HG03457 (cell line): Measurements from ENCODE around the gene OSBPL2.

Source experiments
- ATAC-seq: cut with Tn5 transposase; IDR thresholded peaks from one replicate; pipeline ENCODE4 v1.9.1; 2021; ENCODE audit warnings: moderate number of reproducible peaks; ENCODE audit not compliant: unreplicated experiment

Gene OSBPL2

DNA sequence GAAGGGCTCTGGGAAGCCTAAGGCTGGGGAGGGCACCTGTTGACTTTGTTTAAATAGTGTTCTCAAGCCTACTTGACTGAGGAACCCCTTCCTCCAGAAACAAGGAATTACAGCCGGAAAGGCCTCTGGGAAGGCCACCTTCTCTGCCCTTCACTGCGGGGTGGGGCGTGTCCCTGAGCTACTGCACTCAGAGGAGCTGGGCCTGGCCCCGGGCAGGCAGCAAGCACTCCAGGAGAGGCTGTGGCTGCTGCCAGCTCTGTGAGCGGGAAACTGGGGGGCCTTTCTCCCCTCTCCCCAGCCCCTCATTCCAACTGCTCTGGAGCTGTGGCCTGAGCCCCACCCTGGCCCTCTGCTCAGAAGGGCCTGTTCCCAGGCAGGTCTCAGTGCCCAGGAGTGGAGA lies 4.0 kb upstream of the OSBPL2 start:
- no peak for ATAC-seq

DNA sequence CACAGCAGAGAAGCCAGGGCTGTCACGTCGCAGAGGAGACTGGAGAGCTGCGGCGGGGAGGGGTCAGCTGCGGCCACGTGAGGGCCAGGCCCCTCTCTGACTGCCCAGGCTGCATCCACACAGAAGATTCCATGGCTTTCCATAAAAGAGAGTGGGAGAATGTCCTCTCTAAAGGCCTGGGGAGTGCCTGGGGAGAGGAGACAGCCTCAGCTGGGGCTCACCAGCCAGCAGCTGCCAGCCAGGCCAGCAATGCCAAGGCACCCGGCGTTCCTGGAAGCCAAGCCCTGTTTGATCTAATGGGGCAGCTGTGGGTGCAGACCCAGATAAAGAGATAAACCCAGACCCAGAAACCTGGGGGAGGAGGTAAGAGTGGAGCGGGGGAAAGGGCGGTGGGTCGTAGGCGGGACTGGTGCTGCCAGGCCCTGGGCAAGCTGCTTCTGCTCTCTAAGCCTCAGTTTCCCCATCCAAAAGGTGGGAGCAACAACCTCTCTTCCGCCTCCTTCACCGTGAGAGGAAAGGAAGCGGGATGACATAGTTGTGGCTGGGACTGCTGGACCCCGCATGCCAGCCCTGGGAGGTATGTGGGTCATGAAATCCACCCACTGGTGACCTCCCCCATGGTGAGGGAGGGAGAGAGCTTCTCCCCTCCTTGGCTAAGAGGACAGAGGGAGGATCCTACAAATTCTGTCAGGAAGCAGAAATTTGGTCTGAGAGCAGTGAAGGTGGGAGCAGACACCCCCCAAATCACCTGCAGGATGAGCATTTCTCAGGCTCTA lies 3.1 kb upstream of the OSBPL2 start:
- ATAC-seq, result no peak

DNA sequence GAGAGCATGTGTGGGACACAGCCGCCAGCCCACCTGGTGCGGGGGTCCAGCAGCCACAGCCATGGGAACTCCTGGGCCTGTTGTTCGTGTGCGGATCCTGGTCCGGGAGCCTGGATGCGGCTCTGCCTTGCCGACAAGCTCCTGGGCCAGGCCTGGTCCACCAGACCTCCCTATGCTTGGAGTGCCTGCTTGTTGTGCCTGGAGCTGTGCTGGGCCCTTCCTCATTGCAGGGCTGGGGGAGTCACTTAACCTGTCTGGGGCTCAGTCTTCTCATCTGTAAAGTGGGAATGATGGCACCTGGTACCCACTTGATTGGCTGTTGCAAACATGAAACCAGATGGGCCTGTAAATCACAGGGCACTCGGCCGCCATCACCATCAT lies 2.6 kb upstream of the OSBPL2 start:
- ATAC-seq, result no peak

DNA sequence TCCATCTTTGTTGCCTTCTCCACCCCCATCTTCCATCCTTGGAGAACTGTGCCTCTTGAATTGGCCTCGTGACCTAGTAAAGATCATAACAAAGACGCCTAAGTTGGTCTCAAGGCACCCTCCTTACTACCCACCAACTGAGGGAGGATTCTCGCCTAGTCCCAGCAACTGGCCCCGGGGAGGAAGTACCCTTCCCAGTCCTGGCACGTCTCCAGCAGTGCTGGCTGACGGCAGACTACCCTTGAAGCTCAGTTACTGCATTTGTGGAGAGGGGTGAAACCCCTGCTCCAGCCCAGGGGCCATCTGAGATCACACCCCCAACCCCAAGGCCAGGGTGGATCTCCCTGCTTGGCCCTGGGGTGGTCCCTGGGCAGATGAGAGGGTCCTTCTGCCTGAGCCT lies 2.1 kb upstream of the OSBPL2 start:
- no peak for ATAC-seq

DNA sequence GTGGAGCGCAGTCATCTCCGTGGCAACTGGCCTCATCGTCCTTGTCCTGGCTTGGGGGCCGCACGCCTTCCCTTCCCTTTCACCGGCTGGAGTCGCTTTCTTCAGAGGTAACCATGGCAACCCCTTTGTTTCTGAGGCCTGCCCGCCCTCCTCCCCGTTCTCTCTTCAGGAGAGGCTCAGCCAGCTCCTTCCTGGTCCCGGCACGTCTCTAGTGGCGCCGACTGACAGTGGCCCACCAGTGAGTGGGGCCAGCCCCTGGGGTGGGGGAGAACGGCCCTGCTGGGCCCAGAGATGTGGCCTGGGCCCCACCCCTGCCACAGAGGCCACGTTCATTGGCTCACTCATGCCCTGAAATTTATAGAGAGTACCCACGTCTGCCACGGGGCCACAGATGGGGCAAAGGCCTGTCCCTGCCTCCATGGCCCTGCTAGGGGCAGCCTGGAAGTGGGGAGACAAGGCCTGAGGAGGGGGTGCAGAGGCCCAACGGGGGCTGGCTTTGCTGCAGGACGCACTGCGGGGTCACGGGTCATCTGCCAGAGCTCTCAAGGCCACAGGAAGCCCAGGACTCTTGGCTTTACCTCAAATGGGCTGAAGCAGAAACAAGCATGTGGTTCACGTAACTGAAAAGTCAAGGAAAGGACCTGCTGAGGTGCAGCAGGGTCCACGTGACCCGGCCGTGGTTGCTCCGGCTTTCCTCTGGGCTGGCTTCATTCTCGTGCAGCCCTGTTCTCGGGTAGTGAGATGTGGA lies 1.4 kb upstream of the OSBPL2 start:
- no peak for ATAC-seq

DNA sequence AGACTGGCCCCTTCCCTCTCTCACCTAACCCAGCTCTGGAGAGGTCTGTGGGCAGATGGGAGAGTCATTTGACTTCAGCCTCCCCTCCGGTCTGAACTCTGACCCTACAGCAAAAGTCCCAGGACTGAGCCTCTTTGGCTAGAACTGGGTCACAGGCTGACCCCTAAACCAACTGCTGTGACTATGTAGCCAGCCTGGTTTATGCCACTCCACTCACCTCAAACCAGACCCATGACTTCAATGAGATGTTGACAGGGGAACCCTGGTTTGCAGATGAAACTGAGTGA lies 864 bp upstream of the OSBPL2 start:
- no peak for ATAC-seq

DNA sequence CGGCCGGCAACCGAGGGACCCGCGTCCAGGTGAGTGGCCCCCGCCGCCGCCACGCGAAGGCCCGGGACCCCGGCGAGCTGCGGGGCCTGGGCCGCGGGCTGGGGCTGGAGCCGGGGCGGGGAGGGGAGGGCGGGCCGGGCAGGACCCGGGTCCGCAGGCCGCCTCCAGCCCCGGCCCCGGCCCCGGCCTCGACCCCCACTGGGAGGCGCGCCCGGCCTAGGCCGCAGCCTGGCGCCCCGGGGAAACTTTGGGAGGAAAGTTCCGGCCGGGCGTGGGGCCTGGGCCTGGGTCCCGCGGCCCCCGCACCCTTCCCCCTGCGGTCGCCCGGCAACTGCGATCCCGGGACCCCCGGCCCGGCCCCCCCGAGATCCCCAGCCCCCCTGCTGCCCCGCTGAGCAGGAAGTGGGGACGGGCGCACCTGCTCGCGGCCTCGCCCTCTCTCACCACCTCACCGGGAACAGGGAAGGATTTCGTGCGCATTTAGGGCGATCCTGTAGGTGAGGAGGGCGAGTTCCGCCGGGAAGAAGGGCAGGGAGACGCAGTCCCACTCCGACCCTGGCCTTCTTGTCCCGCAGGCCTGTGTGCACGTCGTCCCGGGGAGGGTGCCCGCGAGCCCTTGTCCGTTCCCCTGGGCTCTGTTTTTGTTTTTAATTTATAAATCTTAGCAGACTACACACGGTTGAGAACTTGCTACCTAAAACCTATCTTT lies 402 bp downstream of the OSBPL2 start:
- peak; percentile 7 for ATAC-seq

DNA sequence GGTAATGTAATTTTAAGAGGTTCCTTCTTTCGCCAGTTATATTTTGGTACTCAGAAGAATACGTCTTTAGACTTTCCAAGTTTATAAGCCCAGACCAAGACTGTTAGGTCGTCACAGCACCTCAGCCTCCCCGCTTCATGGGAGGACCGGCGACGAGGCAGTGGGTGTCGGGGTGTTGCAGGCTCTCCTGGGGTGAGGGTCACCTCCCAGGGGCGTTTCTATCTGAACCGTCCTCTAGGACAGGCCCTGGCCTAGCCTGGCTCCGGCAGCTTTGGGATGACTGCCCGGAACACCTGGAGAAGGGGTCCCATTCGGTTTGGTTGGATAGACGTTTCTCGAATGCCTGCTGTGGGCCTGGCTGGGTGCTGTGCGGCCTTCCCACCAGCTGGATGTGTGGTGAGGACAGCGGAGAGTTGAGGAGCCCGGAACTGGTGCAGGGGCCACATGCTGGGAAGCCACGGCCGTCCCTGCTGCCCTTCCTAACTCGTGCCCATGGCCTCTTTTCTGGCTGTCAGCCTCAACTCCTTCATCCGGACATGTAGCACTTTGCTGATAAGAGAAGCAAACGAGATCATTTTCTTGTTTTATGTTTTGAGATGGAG lies 1.1 kb downstream of the OSBPL2 start:
- no peak for ATAC-seq

DNA sequence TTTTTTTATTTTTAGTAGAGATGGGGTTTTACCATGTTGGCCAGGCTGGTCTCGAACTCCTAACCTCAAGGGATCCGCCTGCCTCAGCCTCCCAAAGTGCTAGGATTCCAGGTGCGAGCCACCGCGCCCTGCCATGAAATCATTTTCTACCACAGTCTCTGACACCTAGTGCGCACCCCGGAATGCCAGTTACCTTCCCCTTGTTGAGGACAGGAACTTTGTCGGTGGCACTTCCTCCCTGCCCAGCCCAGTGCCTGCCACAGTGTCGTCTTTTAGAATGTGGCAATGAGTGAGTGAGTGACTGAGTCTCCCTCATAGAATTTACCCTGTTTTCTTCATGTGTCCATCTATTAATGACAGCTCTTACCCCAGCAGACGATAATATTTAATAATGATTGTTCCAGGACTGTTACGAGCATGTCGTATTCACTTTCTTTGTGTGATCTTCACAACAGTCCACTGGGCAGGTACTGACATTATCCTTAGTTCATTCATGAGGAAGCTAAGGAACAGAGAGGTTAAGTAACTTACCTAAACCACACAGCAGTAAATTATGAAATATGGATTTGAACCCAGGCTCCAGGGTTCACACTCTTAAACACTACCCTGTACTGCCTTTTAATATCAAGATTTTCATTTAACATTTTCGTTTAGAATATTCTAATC lies 1.8 kb downstream of the OSBPL2 start:
- no peak for ATAC-seq

DNA sequence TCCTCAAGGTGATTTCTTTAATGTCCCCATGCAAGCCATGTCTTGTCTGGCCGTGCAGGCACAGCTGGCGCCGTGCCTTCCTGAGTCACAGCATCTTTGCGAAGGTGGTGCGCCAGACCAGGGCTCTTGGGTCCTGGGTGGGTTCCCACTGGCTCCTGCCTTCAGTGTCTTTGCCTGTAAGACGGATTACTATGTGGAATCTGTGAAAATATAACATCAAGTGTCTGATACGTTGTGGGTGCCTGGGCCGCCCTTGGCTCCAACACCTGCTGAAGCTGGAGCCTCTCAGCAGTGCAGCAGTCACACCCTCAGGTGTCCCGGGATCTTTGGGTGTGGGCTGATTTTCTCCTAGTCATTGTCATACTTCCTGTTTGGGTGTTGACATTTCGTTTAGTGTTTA lies 3.2 kb downstream of the OSBPL2 start:
- ATAC-seq, result no peak

DNA sequence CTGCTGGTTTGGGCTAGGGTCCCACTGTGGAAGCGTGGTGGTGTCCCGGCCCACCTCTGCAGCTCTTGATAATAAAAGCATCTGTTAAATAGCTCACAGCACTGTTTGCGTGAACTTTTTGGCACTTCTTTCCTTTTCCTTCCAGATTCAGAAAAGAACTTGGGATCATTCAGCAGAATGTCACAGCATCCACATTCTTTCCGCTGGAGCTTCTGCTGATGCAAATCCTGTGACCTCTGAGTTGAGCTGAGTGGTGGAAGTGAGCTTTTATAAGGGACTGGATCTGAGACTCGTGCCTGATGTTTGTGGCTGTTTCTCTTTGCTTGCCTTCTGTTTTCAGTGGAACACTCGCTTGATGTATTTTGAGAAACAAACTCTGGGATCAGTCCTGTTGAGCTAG lies 3.9 kb downstream of the OSBPL2 start:
- ATAC-seq, result no peak

DNA sequence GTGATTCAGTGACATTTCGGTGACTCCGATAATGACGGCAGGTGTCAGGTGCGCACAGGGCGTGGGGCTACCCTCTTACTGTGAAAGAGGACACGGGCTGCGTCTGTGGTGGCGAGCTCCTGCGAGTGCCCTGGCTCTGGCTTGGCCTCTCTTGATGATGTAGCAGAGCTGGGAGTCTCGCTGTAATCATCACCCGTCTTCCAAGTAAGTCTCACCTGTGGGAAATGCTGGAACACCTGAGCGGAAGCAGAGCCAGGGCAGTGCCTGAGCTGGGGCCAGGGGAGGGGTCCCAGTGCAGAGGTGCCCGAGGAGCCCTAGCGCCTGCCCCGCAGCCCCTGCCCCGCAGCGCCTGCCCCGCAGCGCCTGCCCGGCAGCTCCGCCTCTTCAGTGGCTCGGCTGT lies 4.8 kb downstream of the OSBPL2 start:
- ATAC-seq, result no peak

DNA sequence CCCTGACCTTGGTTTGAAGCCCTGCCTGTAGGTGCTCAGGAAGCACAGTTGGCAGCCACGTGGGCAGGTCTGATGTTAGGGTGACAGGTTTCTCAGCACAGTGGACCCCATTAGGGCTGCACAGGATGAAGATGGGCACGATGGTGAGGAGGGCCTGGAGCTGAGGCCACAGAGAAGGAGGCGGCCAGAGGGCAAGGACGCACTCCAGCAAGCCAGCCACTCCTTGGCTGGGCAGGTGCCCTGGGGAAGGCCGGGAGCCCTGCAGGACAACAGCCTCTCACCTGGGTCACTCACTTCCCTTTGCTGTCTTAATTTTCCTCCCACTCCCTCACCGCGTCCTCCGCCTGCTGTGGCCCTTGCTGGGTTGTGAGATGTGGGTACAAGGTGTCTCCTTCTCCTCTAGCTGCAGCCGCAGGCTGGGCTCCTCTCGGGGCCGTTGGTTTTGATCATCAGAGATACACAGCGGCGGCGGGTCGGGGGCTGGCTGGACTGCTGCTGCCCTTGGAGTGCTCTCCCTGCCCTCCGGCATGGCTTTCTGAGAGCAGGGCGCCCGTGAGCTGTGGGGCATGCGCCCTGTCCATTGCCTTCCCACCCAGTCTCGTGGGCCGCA lies 5.7 kb downstream of the OSBPL2 start:
- no peak for ATAC-seq

DNA sequence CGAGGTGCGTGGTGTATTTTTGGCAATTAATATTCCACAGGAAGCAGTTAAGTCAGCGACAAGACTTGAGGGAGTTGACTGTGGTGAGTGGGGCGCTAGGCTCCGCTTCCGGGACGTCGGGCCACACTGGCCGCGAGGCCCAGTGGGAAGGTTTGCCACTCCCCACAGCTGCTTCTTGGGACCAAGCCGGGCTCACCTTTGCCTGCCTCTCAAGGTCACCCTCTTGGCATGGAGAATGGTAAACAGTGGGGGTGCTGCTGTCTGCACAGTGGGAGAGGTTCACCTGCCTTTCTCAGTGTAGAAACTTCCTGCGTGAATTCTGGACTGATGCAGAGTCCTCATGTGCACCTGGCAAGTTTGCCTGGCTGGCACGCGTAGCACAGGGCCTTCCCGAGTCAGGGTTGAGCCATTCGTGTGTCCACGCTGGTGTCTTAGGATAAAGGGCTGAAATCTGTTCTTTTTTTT lies 6.4 kb downstream of the OSBPL2 start:
- no peak for ATAC-seq

DNA sequence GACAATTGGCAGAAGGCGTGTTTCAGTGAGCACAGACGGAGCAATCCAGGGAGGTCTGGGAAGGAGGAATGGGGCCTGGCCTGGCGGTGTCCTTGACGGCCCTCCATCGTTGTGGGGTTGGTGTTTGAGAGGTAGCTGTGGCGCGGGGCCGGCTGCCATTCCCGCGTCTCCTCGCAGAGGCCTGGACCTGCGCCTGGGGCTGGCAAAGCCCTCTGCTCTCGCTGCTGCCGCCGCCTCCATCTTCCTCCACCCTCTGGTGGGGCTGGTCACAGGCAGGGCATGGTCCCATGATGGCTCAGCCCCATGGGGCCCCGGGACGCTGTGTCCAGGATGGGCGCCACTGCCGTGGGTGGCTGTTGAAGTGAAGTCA lies 7.6 kb downstream of the OSBPL2 start:
- no peak for ATAC-seq

DNA sequence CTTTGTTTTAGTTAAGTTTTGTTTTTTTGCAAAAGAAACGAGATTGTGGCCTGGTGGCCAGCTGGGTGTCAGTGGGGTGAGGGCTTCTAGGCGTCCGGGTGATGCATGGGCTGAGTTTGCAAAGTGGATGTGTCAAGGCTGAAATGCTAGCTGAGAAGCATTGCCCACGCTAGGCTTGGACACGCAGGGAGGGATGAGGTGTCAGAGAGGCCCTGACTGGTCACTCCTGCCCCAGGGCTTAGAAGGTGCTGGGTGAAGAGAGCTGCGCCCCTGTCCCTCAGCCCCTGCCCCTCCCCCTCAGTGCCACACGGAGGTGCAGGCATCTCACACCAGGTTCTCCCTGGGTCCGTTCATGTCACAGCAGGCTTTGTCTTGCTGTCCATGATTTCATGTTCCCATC lies 8.1 kb downstream of the OSBPL2 start:
- ATAC-seq, result no peak

DNA sequence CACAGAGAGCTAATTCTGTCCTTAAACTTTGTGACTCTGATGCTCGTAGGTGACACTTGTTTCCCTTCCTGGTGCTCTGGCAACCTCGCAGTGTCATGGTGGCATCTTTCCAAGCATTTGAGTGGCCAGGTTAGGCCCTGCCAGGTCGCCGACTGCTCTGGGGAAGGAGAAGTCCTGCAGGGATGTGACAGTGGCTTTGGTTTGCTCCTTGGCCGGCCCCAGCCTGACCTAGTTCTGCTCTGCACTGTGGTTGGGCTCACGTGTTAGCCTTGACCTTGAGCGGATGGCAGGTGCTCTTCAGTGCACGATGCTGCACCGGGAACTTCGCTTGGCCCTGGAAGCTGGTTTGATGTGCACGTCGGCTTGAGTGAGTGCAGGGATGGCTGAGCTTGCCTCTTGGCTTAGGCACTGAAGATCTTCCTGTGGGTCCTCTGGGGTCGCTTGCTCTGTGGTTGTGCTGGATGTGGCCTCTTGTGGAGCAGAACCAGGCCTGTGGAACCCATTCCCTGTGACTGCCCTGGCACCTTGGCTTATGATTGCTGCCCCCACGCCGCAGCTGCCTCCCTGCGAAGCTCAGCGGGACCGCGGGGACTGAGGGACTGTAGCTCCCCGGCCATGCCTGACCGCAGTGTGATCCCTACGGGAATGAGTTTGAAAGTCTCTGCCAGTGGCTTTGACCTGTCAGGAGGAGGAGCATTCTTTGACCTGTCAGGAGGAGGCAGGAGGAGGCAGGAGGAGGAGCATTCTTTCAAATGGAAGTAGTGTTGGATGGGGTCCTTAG lies 8.7 kb downstream of the OSBPL2 start:
- no peak for ATAC-seq

DNA sequence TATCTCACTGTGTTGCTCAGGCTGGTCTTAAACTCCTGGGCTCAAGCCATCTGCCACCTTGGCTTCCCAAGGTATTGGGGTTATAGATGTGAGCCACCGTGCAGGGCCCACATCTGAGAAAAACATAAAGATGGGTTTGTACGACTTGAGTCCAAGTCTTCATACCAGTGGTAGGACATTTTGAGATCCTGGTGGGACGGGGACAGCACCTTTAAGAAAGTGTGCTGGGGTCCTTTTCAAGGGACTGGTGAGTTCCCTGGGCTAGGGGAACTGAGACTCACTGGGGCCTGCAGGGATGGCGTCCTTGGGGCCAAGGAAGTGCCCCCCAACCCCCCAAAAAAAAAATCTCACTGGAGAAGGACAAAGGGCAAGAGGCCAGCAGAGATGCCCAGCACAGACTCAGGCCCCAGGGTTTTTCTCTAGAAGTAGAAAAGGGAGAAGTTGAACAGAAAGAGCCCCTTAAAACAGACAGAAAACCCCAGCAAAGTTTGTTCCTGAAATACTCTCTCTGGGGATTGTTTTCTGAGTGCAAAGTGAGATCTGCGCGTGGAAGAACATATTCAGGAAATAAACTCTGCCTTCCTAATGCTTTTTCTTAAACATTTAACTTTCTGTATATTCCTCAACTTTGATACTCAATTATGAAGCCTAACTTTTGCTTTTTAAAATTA lies 10.7 kb downstream of the OSBPL2 start:
- no peak for ATAC-seq

DNA sequence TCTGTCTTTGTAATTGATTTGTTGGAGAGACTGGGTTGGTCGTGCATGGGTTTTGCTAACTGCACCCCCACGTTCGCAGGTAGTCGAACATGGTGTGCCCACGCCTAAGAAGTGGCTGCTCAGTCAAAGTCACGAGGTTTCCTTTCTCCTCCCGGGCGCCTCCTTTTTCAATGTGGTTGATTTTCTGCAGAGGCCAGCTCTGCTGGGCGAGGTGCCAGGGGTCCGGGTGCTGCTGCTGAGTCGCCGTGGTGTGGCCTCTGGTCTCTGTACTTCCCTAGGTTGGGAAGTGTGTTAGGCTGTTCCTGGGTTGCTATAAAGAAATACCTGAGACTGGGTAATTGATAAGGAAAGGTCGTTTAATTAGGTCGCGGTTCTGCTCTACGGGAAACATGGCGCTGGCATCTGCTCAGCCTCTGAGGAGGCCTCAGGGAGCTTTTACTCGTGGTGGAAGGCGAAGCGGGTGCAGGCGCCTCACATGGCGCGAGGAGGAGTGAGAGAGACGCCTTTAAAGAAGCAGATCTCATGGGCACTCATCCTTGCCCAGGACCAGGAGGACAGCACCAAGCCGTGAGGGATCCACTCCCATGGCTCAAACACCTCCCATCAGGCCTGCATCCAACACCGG lies 14.1 kb downstream of the OSBPL2 start:
- ATAC-seq, result no peak
